ENCODE results near the gene MAST4. TPM values are rescaled to one million over a fixed set of nuclear protein-coding genes. Genes with fewer than 3 reads are reported as not detected.

The MAST4 gene
- total RNA-seq, 1 donor from 2014 or later: 11.3 TPM

GRCh38 chr5:66956439-66956838, 360.2 kb downstream of the MAST4 start:
- no peak overlapping the region for H3K27ac Mint-ChIP-seq (ENCODE audit: unreplicated experiment)
- TF ChIP-seq, protein P1, sequence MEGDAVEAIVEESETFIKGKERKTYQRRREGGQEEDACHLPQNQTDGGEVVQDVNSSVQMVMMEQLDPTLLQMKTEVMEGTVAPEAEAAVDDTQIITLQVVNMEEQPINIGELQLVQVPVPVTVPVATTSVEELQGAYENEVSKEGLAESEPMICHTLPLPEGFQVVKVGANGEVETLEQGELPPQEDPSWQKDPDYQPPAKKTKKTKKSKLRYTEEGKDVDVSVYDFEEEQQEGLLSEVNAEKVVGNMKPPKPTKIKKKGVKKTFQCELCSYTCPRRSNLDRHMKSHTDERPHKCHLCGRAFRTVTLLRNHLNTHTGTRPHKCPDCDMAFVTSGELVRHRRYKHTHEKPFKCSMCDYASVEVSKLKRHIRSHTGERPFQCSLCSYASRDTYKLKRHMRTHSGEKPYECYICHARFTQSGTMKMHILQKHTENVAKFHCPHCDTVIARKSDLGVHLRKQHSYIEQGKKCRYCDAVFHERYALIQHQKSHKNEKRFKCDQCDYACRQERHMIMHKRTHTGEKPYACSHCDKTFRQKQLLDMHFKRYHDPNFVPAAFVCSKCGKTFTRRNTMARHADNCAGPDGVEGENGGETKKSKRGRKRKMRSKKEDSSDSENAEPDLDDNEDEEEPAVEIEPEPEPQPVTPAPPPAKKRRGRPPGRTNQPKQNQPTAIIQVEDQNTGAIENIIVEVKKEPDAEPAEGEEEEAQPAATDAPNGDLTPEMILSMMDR (IDR thresholded peaks at IDR 0.05): no peak
- no peak for DNase-seq (ENCODE audit: low spot score)

DNA sequence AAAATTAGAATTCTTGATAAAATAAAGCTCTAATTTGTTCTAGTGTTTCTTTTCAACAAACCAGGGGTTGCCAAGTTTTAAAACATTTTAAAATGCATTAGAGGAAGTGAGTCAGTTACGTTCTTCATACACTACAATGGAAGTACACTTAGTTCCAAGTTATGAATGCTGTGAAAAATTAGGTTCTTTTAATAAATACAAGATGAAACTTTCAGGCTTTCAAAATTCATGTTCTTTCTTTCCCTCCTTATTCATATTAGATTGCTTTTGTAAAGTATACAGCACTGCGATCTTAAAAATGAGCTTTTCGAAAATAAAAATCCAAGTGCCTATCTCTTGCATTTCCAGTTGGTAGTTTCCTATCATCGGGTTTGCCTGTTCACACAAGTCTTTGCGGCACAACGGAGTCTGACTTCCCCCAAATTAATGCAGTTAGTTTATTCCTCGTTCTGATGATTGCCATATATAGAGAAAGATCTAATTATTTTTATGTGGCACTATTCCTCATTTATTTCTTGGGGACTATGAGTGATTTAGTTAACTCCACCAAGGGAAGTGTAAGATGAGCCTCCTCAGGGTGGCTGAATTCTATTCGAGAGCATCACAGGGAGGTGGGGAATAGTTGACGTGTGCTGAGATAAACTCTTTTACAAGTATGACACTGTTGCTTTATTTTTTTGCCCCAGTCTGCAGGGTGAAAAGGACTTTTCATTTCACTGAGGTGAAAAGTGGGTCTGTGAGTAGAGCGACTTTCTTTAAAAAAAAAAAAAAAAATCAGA, 362.2 kb downstream of the MAST4 start:
- Mint-ChIP-seq H3K27ac (ENCODE audit: unreplicated experiment) (peak overlapping the region; percentile 88), H3K9me3 (ENCODE audit: low read depth) (no peaks in the 10 kb centered on the region), H3K4me3 (ENCODE audit: unreplicated experiment) (peak overlapping the region; percentile 66), H3K4me1 (ENCODE audit: low read depth) (peaks cover 36% of the 10 kb centered on the region), H3K36me3 (ENCODE audit: low read depth) (no peaks in the 10 kb centered on the region), H3K27me3 (ENCODE audit: low read depth) (no peaks in the 10 kb centered on the region)
- DNase-seq (ENCODE audit: low spot score): no peak
- TF ChIP-seq, protein P1 (IDR thresholded peaks at IDR 0.05): no peak

More at GRCh38 chr5:66956439-66956838, 360.2 kb downstream of the MAST4 start:
- no peaks in the 10 kb centered on the region for H3K27me3 Mint-ChIP-seq (ENCODE audit: low read depth)
- H3K36me3 Mint-ChIP-seq (ENCODE audit: low read depth): no peaks in the 10 kb centered on the region
- no peak overlapping the region for H3K4me3 Mint-ChIP-seq (ENCODE audit: unreplicated experiment)
- peaks cover 36% of the 10 kb centered on the region for H3K4me1 Mint-ChIP-seq (ENCODE audit: low read depth)
- H3K9me3 Mint-ChIP-seq (ENCODE audit: low read depth): no peaks in the 10 kb centered on the region

DNA sequence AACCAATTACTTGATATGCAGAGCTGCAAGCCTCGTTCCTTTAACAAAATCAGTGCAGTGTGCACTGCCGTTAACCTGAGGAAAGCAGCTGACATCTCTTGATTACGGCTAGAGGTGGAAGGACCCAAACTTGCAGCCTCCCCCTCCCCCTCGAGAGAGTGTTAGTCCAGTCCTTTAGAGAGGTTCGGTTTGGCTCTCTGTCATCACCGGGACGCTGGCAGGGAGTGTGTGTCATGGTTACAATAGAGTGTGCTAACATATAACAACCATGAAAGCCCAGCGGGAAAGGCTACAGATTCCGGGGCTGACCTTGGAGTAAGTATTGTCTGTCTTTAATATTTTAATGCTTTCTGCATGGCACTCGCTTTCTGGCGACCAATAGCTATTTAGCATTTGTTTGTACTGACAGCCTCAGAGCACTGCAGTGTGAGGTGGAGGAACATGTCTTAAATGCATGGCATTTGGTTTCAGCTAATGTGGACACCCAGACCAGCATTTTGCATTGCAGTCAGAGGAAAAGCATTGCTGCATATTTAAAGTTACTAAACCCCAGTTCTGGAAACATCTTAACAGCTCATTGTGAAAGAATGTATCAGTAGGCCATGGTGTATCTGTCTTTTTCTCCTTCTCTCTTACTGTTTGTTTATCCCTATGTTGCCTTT, 362.9 kb downstream of the MAST4 start:
- H3K27me3 Mint-ChIP-seq (ENCODE audit: low read depth): no peaks in the 10 kb centered on the region
- H3K27ac Mint-ChIP-seq (ENCODE audit: unreplicated experiment): peak overlapping the region; percentile 88
- no peak for DNase-seq (ENCODE audit: low spot score)
- TF ChIP-seq, protein P1 (IDR thresholded peaks at IDR 0.05): no peak
- peak overlapping the region; percentile 66 for H3K4me3 Mint-ChIP-seq (ENCODE audit: unreplicated experiment)
- no peaks in the 10 kb centered on the region for H3K36me3 Mint-ChIP-seq (ENCODE audit: low read depth)
- H3K4me1 Mint-ChIP-seq (ENCODE audit: low read depth): peaks cover 36% of the 10 kb centered on the region
- H3K9me3 Mint-ChIP-seq (ENCODE audit: low read depth): no peaks in the 10 kb centered on the region

- TF ChIP-seq, protein P1 (IDR thresholded peaks at IDR 0.05): no peak
- no peaks in the 10 kb centered on the region for H3K9me3 Mint-ChIP-seq (ENCODE audit: low read depth)
- no peaks in the 10 kb centered on the region for H3K36me3 Mint-ChIP-seq (ENCODE audit: low read depth)
- DNase-seq (ENCODE audit: low spot score): no peak
- H3K4me1 Mint-ChIP-seq (ENCODE audit: low read depth): peaks cover 36% of the 10 kb centered on the region
- peak overlapping the region; percentile 66 for H3K4me3 Mint-ChIP-seq (ENCODE audit: unreplicated experiment)
- H3K27me3 Mint-ChIP-seq (ENCODE audit: low read depth): no peaks in the 10 kb centered on the region
- peak overlapping the region; percentile 88 for H3K27ac Mint-ChIP-seq (ENCODE audit: unreplicated experiment)
Observed at GRCh38 chr5:66959653-66960052, 363.5 kb downstream of the MAST4 start.

DNA sequence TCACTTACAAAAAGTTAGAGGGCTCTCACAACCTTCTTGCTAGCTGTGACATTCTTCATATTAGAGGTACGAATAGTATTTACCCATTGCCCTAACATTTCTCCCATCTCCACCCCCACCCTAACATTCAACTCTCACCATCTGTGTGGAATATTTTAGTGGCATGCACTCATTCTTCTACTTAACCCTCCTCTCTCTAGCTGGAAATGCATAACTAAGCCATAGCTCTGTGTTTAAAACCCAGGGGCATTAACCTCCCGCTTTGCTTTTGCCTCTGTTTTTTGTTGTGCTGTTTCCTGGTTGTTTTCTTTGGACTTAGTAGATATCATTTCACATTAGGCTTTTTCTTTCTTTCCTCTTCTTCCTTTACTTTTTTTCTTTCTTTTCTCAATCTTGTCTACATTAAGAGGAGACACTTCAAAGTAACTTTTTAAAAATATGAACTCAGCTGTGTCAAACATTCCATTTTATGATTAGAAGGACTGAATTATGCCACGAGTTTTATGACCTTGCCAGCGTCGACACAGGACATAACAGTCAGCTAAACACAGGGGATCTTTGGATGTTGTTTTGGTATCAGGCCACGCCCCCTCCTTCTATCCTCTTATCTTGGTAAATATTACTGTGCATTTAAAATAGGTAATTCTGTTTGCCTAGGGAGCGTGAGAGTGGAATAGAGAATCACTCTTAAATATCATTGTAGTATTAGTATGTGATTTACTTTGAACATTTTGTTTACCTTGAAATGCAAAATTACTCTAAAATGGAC, 364.4 kb downstream of the MAST4 start:
- no peaks in the 10 kb centered on the region for H3K27me3 Mint-ChIP-seq (ENCODE audit: low read depth)
- peak overlapping the region; percentile 87 for H3K27ac Mint-ChIP-seq (ENCODE audit: unreplicated experiment)
- TF ChIP-seq, protein P1 (IDR thresholded peaks at IDR 0.05): no peak
- DNase-seq (ENCODE audit: low spot score): no peak
- no peaks in the 10 kb centered on the region for H3K36me3 Mint-ChIP-seq (ENCODE audit: low read depth)
- H3K9me3 Mint-ChIP-seq (ENCODE audit: low read depth): no peaks in the 10 kb centered on the region
- peak overlapping the region; percentile 38 for H3K4me3 Mint-ChIP-seq (ENCODE audit: unreplicated experiment)
- H3K4me1 Mint-ChIP-seq (ENCODE audit: low read depth): peaks cover 36% of the 10 kb centered on the region
